ENCODE data around the gene BATF2.
"Not testable (repeated sequence)": the region's sequence is repeated elsewhere in the genome, so short reads cannot be mapped to it uniquely, and the experiment has no call there.

BATF2 gene

DNA sequence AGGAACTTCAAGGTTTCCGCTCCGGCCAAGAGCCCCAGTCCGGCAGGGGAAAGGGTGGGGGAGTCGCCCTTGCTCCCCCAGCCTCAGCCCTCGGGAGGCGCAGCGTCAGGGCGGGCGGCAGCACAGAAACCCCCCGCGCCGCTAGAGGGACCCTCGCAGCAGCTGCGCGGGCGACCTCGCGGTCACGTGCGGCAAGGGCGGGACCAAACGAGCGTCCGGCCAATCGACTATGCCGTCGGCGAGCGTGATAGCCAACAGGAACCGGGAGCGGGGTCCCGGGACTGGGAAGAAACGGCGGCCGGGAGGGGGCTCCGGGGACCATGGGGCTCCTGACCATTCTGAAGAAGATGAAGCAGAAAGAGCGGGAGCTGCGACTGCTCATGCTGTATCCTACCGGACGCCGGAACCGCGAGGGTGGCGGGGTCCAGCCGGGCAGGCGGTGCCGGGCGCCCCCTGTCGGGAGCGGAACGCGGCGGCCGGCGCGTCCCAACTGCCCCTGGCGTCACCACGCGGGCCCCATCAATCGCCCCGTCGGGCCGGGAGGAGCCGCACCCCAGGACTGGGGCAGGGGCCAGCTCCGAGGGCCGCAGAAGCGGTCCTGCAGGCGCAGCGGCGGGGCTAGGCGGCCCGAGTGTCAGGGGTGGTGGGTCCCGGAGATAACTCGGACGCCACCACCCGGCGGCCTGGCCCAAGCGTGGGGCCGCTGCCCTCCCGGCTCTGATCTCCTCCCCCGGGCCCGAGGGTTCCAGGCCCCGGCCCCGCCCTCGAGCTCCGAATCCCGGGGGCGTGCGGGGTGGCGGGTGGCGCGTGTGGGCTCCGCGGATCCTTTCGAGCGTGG lies 17.3 kb upstream of the BATF2 start, which contains the start of gene ARL2:
TSS of gene ARL2 (plus strand) at position 273 of the 838 bp plus-strand sequence. CDS start at position 321, 48 bp downstream.
- DNase-seq (ENCODE audit: low spot score), result peak; percentile 94

GRCh38 chr11:65013130-65013887 lies 16.5 kb upstream of the BATF2 start:
- peak; percentile 96 for DNase-seq (ENCODE audit: low spot score)

DNA sequence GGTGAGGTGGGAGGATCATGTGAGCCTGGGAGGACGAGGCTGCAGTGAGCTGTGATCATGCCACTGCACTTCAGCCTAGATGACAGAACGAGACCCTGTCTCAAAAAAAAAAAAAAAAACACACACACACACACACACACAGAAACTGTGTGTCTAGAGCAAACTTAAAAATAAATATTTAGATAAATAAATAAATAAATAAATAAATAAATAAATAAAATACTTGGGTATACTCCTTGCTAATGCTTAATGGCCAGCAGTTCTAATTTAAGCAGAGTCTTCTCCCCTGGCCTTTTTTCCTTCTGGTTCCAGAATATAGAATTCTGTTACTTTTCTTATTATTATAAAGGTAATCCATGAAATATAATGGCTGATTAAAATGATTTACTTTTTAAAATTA lies 12.1 kb upstream of the BATF2 start:
- DNase-seq (ENCODE audit: low spot score), result no peak

- no peak for DNase-seq (ENCODE audit: low spot score)
Observed at GRCh38 chr11:65008016-65008415, 11.2 kb upstream of the BATF2 start.

DNA sequence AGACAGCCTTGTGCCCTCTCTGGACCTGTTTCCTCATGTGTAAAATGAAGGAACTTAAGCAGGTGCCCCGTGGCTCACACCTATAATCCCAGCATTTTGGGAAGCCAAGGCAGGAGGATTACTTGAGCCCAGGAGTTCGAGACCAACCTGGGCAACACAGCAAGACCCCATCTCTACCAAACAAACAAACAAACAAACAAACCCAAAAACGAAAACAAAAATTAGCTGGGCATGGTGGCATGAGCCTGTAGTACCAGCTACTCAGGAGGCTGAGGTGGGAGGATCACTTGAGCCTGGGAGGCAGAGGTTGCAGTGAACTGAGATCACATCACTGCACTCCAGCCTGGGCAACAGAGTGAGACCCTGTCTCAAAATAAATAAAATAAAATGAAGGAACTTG lies 7.2 kb upstream of the BATF2 start:
- not testable (repeated sequence) for DNase-seq (ENCODE audit: low spot score)

GRCh38 chr11:65003282-65003681 lies 6.5 kb upstream of the BATF2 start:
- DNase-seq (ENCODE audit: low spot score), result peak; percentile 57

DNA sequence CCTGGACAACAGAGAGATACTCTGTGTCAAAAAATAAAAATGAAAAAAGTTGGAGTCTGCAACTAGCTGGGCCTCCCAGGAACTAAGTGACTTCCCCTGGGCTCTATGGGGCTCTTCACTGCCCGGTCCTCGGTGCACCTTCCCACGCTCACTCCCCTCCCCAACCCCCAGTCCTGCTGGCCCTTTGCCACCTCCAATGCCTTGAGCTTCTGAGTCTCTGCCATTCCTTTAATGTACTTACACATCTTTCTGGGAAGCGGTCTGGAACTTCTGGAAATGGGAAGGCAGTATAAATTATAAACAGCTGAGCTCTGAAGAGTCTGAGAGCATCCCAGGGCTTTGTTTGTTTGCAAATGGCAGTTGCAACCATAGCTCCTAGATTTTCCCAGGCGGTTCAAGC lies 5.9 kb upstream of the BATF2 start:
- no peak for DNase-seq (ENCODE audit: low spot score)

- DNase-seq (ENCODE audit: low spot score), result no peak
Observed at GRCh38 chr11:64999478-64999877, 2.7 kb upstream of the BATF2 start.

GRCh38 chr11:64998690-64999431 lies 2.1 kb upstream of the BATF2 start:
- no peak for DNase-seq (ENCODE audit: low spot score)

DNA sequence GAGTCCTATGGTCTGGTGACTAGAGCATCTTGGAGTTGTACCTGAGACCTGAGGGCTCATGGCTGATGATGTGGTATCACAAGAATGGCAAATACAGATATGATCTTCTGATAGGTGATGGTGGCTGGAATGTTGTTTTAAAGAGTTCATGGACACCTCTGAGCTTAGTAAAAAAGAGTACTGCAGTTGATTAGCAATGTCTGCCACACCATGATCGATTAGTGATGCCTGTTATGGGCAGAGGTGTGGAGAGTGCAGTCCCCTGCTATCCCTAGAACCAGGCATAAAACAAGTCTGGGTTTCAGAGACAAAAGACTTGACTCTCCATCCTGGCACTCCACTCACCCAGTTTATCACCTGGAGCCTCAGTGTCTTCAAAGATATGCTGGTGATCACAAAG lies 1.4 kb upstream of the BATF2 start:
- DNase-seq (ENCODE audit: low spot score), result no peak

- DNase-seq (ENCODE audit: low spot score), result no peak
Observed at GRCh38 chr11:64996327-64996709, 453 bp downstream of the BATF2 start.

GRCh38 chr11:64994318-64994717 lies 2.5 kb downstream of the BATF2 start:
- no peak for DNase-seq (ENCODE audit: low spot score)

DNA sequence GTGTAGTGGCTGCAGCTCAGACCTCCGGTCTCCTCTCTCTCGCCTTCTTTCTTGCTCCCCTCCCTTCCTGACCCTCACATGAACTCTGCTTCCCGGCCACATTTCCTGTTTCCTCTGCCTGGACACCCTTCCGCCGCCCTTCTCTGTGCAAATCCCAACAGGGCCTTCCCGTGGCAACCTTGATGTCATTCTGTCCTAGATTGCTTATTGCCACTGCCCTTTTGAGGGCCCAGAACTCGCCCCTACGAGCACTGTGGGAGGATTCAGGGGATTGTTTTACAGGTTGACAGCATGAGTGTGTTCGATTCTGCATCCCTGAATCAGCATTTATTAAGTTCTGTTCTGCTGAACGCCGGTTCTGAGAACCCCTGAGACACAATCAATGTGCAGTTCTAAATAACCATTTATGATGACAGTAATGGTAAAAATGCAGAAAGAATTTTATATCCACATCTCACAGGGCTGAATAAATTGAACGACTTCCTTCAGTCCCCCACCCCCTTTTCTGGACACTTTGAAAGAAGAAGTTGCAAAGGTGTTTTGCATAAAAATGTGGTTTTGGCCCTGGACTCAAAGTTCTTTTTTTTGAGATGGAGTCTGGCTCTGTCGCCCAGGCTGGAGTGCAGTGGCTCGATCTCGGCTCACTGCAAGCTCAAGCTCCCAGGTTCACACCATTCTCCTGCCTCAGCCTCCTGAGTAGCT lies 6.4 kb downstream of the BATF2 start:
- no peak for DNase-seq (ENCODE audit: low spot score)

- DNase-seq (ENCODE audit: low spot score), result no peak
Observed at GRCh38 chr11:64989416-64989815, 7.4 kb downstream of the BATF2 start.

- no peak for DNase-seq (ENCODE audit: low spot score)
Observed at GRCh38 chr11:64987998-64988854, 8.5 kb downstream of the BATF2 start.

GRCh38 chr11:64983339-64983738 lies 13.4 kb downstream of the BATF2 start:
- not testable (repeated sequence) for DNase-seq (ENCODE audit: low spot score)

DNA sequence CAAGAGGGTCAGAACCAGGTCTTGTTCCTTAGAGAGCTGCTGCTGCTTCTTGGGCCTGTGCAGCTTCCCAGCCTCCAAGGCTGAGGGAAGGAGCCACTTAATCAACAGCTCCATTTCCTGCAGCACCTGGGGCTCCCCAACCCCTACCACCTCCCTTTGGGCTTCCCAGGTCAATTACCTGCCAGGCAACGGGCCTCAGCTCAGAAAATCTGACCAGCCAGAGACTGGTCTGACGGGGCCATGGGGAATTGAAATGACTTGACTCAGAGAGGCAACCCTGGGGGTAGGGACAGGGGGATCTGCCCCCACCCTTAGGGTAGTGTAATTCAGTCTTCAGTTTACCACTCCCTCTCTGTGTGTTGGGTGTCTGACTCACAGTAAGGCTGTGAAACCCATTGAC lies 20.1 kb downstream of the BATF2 start:
- no peak for DNase-seq (ENCODE audit: low spot score)

GRCh38 chr11:64974124-64974523 lies 22.6 kb downstream of the BATF2 start:
- no peak for DNase-seq (ENCODE audit: low spot score)

DNA sequence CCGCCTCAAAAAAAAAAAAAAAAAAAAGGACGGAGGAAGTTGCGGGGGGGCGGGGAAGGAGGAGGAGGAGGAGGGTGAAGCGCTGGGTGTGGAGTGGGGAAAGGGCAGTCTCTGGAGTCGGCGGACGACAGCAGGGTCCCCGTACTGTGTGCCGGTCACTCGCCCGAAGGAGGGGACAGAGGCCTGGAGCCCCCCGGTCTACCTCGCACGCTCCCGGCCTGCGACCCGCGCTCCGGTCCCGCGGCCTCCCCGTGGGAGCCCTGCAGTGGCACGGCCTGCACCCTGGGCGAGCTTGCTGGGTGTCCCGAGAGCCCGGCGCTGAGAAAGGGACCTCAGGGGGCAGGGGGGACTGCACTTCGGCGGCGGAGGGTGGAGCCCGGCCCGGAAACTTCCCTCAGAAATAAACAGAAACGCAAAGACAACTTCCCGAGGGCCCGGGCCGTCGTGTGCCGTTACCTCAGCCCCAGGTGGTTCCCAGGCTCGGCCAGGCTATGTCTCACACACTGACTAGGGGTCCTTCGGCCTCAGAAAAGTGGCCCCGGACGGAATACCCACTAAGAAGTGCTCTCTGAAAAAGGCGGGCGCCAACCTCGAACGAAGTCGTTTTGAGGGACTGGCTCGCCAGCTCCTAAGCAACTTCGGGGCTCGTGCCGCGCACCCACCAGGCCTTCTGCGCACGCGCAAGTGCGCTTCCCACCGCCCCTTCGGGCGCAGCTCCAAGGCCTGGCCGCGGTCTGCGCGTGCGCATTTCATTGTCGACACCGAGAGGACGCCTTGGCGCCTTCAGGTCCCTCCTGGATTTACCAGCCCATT lies 25.1 kb downstream of the BATF2 start, which contains the start of gene MAJIN:
TSS of gene MAJIN (minus strand) at position 688 of the 813 bp plus-strand sequence. CDS start 12,703 bp downstream, outside the sequence.
- DNase-seq (ENCODE audit: low spot score), result peak; percentile 58

DNA sequence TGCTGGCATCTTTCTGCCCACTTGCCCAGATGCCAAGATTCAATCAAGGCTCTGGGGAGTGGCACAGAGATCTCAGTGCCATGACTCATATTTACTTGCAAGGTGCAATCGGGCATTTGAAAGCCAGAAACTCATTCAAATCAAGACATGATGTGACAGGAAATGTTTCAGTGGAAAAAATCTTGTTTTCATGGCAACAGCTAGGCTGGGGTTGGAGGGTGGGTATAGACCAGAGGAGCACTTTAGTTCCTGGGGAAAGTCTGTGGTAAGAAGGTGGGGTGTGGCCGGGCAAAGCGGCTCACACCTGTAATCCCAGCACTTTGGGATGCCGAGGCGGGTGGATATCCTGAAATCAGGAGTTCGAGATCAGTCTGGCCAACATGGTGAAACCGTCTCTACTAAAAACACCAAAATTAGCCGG lies 26.0 kb downstream of the BATF2 start:
- DNase-seq (ENCODE audit: low spot score), result no peak
